Left renal pelvis (tissue), 4 donors: ENCODE results near the gene C11orf52. TPM values are rescaled to one million over a fixed set of nuclear protein-coding genes. Genes with fewer than 3 reads are reported as not detected.

Source experiments
- DNase-seq, 4 donors: peaks; one replicate each; pipeline ENCODE4 v3.0.0-alpha.2; 2013; ENCODE audit warnings: low read depth in 4 of 4, low spot score in 3 of 4
- polyA plus RNA-seq, 4 donors: library from polyadenylated mRNA; unstranded; fragments of 120-200 nt; gene quantifications; one replicate each; pipeline ENCODE4 v1.2.1, GENCODE V29; 2013; ENCODE audit not compliant: insufficient read length in 4 of 4

C11orf52 gene
- polyA plus RNA-seq, 4 donors = 0.85 to 12.1 (median 9.7) TPM

DNA sequence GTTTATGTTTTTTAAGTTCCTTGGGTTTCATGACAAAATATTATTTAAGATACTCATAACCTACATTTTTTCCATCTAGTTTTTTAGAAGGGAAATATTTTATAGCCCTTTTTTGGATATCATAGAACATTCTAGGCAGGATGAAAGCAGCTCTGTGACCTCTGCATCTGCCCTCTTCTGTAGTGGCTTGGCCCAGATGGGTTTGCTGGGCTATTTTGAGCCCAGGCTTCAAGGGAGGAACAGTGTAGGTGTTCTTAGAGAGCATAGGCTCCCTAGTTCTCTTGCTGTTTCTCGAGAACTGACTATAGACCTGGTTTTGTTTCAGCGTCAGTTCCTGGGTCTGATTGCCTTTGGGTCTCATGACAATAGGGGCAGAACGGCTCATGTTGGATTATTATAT lies 50.6 kb downstream of the C11orf52 start:
- DNase-seq = no peak

- DNase-seq = no peak
Observed at GRCh38 chr11:111974446-111974845, 55.7 kb downstream of the C11orf52 start.

- DNase-seq = no peak
Observed at GRCh38 chr11:111975076-111975806, 56.5 kb downstream of the C11orf52 start.

DNA sequence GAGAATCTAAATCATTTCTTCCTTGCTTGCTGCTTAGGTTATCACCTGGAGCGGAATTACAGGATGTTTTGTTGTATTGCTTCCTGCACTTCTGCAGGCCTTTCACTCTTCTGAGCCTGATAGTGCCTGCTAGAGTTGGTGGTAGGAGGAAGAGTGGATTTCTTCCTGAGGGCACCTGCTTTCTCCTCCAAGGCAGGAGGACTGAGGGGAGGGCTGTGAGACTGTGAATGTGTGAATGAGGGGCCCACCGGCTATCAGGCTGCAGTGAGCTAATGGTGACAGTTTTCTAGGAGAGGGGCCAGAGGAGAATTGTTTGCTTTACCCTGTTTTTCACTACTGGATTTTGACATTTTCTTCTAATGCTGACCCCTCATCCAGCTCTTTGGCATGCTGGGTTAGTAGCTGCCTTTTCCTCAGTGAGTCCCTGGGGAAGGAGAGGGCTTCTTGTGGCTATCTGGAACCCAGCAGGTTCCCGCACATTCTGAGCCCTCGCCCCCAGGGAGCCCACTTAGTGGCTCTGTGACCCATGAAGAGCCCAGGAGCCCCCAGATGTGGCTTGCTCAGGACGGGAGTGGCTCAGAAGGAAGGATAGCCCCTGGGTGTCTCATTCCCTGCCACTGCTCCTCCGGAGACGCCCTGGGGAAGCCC lies 57.5 kb downstream of the C11orf52 start:
- DNase-seq = no peak

Other genes starting within 250 kb of the C11orf52 start
- 10 to 100 TPM; 14.3 to 24.5 (median 22.1) TPM for gene PPP2R1B, start 152.5 kb upstream of the C11orf52 start, polyA plus RNA-seq
- gene ALG9, start 47.3 kb upstream of the C11orf52 start, polyA plus RNA-seq = 10 to 100 TPM; 40.8 to 48.2 (median 45.5) TPM
- 1 to 10 TPM; 4.0 to 6.2 (median 5.6) TPM for gene FDXACB1, start 39.7 kb upstream of the C11orf52 start, polyA plus RNA-seq
- 10 to 100 TPM; 29.8 to 54.0 (median 44.5) TPM for gene CFAP68, start 39.4 kb upstream of the C11orf52 start, polyA plus RNA-seq
- 10 to 100 TPM; 45.1 to 63.6 (median 56.4) TPM for gene CRYAB, start 7.1 kb upstream of the C11orf52 start, polyA plus RNA-seq
- 1 to 10 TPM; 1.7 to 5.3 (median 2.6) TPM for gene HSPB2, start 6.2 kb upstream of the C11orf52 start, polyA plus RNA-seq
- 10 to 100 TPM; 16.0 to 19.7 (median 19.0) TPM for gene DIXDC1, start 18.4 kb downstream of the C11orf52 start, polyA plus RNA-seq
- gene DLAT, start 106.5 kb downstream of the C11orf52 start, polyA plus RNA-seq = 10 to 100 TPM; 31.3 to 57.1 (median 49.1) TPM
- 10 to 100 TPM in 3 of 4 donors, 1 to 10 TPM in 1; 1.9 to 11.6 (median 10.4) TPM for gene PIH1D2, start 155.1 kb downstream of the C11orf52 start, polyA plus RNA-seq
- 10 to 100 TPM; 33.0 to 59.7 (median 50.3) TPM for gene NKAPD1, start 155.4 kb downstream of the C11orf52 start, polyA plus RNA-seq
- gene TIMM8B, start 167.8 kb downstream of the C11orf52 start, polyA plus RNA-seq = 10 to 100 TPM; 45.7 to 79.0 (median 72.2) TPM
- 100 to 1,000 TPM; 136 to 206 (median 186) TPM for gene SDHD, start 168.0 kb downstream of the C11orf52 start, polyA plus RNA-seq
- 10 to 100 TPM in 2 of 4 donors, 1 to 10 TPM in 2; 1.6 to 14.3 (median 8.0) TPM for gene IL18, start 245.2 kb downstream of the C11orf52 start, polyA plus RNA-seq
- gene TEX12, start 248.5 kb downstream of the C11orf52 start, polyA plus RNA-seq = under 1 TPM in 1 of 4 donors, not detected in 3; 0.37 TPM